ENCODE results near the gene TNFRSF8. TPM values are rescaled to one million over a fixed set of nuclear protein-coding genes. Genes with fewer than 3 reads are reported as not detected.

Gene TNFRSF8
- total and polyA plus RNA-seq, 2 of the 4 experiments (the other 2 are of a cell fraction) = under 0.01 to 0.31 TPM

DNA sequence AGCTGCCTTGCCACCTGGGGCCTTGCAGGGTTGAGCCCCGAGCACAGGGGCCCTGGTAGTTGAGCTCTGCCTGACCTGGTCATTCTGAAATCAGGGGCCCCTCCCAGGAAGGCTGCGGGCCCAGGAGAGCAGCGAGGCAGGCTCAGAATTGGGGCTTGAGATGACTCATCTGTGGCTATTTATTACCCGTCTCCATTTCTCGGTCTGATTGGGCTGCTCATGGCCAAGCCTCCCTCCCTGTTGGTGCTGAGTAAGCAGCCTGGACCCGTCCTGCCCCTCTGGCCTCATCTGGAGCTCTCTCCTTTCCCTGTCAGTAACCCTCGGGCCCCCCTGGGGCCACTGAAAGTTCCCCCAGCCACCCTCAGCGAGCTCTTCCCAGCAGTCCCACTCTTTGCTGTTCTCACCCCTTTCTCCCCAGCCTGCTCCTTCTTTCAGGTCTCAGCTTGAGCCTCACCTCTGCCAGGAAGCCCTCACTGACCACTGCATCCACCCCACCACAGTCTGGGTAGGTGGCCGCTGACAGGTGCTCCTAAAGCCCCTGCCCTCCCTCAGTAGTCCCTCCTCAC lies 11.0 kb upstream of the TNFRSF8 start:
- POLR2A ChIA-PET (ENCODE audit: unreplicated experiment) = interaction anchor here (0.6 kb wide), 1 partner anchor 122 kb away, joined by 5 read pairs; no protein-coding TSS in a partner anchor
- 20% methylated on average over 6 of the region's 9 CpGs; no CpG with 5 or more reads in 1 of the 2 experiments for WGBS, 2 experiments (ENCODE audit: extremely low coverage in 2 of 2, insufficient read length in 1 of 2)

More for the DNA sequence above, 11.0 kb upstream of the TNFRSF8 start:
- no TSS peak for BruUV-seq (replicated peaks)
- Histone ChIP-seq H3K56ac (ENCODE audit: extremely low read depth, insufficient read depth, low read length) (no peak overlapping the region), H4K91ac (ENCODE audit: insufficient read depth, low read depth, low read length) (no peak overlapping the region), H3K4ac (ENCODE audit: low read depth, low read length) (peak overlapping the region; percentile 39; the same call in 1 of the 2 replicates), H3K18ac (ENCODE audit: low read depth, low read length) (no peak overlapping the region; the same call in 1 of the 2 replicates), H4K5ac (ENCODE audit: low read depth, low read length) (no peak overlapping the region), H2BK5ac (ENCODE audit: low read depth, low read length, poor library complexity, severe bottlenecking) (no peak overlapping the region), H2BK120ac (ENCODE audit: low read depth, low read length) (no peak overlapping the region), H2BK15ac (ENCODE audit: low read depth, low read length) (no peak overlapping the region), H2BK20ac (ENCODE audit: low read depth, low read length) (no peak overlapping the region), H3K9me1 (ENCODE audit: insufficient read depth, low read length) (0 out of 2 replicates have a peak, but pooled peaks cover under 1% of the 10 kb centered on the region), H3K27me3 (ENCODE audit: control insufficient read depth, insufficient read depth, low read length) (peaks cover 12% of the 10 kb centered on the region), H3K79me1 (ENCODE audit: low read depth in 1 of 2, low read length in 2 of 2) (no peaks in the 10 kb centered on the region), H3K4me2 (ENCODE audit: low read depth, low read length) (peak overlapping the region; percentile 39; the same call in 1 of the 2 replicates), H3K9ac (ENCODE audit: low read depth, low read length) (no peak overlapping the region), H3K23ac (ENCODE audit: low read depth, low read length) (no peak overlapping the region), H3K36me3 (ENCODE audit: control insufficient read depth, insufficient read depth, low read length) (no peaks in the 10 kb centered on the region), H4K20me1 (ENCODE audit: insufficient read depth, low read length) (no peaks in the 10 kb centered on the region), H3K27ac (ENCODE audit: insufficient read depth, low read length) (no peak overlapping the region), H3K4me3 (ENCODE audit: insufficient read depth, low read depth, low read length) (no peak overlapping the region), H2AK5ac (ENCODE audit: low read depth, low read length) (no peak overlapping the region), H2AFZ (replicated peaks; ENCODE audit: low read length, poor library complexity) (peak overlapping the region; percentile 89), H3K14ac (replicated peaks; ENCODE audit: low read depth, low read length) (no peak overlapping the region), H2AK9ac (replicated peaks; ENCODE audit: low read depth, low read length, poor library complexity) (peak overlapping the region; percentile 8), H3K9me3 (ENCODE audit: control insufficient read depth, insufficient read depth, low read length) (no peaks in the 10 kb centered on the region), H4K8ac (ENCODE audit: low read depth in 2 of 2, low read length in 2 of 2) (0 out of 4 replicates have a peak overlapping the region, but pooled peaks of 1 of the 2 experiments have one; percentile 14), H3K4me1 (ENCODE audit: control insufficient read depth, insufficient read depth, low read length) (peaks cover 5% of the 10 kb centered on the region; the same call in 1 of the 2 replicates)
- dilution Hi-C loops (cut with HindIII; ENCODE audit: low sequenced_read_pairs, unreplicated experiment) = no loop called here
- TF ChIP-seq POLR2A (IDR thresholded peaks at IDR 0.05; ENCODE audit: low read depth, low read length) (no peak), RCOR1 (IDR thresholded peaks at IDR 0.05; ENCODE audit: insufficient replicate concordance, low read length) (no peak), RFX5 (IDR thresholded peaks at IDR 0.05; ENCODE audit: low read depth, low read length) (no peak), MXI1 (IDR thresholded peaks at IDR 0.05; ENCODE audit: borderline replicate concordance, low read depth, low read length) (no peak), BHLHE40 (IDR thresholded peaks at IDR 0.05; ENCODE audit: low read depth, low read length) (no peak), MAZ (IDR thresholded peaks at IDR 0.05; ENCODE audit: borderline replicate concordance, low read depth, low read length) (peak; percentile 68; the same call in 1 of the 2 replicates), MAFK (IDR thresholded peaks at IDR 0.05; ENCODE audit: low read depth, low read length) (peak; percentile 88), FOS (IDR thresholded peaks at IDR 0.05; ENCODE audit: low read depth, low read length) (peak; percentile 85)
- TF ChIP-seq, protein P1, sequence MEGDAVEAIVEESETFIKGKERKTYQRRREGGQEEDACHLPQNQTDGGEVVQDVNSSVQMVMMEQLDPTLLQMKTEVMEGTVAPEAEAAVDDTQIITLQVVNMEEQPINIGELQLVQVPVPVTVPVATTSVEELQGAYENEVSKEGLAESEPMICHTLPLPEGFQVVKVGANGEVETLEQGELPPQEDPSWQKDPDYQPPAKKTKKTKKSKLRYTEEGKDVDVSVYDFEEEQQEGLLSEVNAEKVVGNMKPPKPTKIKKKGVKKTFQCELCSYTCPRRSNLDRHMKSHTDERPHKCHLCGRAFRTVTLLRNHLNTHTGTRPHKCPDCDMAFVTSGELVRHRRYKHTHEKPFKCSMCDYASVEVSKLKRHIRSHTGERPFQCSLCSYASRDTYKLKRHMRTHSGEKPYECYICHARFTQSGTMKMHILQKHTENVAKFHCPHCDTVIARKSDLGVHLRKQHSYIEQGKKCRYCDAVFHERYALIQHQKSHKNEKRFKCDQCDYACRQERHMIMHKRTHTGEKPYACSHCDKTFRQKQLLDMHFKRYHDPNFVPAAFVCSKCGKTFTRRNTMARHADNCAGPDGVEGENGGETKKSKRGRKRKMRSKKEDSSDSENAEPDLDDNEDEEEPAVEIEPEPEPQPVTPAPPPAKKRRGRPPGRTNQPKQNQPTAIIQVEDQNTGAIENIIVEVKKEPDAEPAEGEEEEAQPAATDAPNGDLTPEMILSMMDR (conservative IDR thresholded peaks at IDR 0.05; ENCODE audit: low read depth, low read length) = no peak
- TF ChIP-seq, protein P2, sequence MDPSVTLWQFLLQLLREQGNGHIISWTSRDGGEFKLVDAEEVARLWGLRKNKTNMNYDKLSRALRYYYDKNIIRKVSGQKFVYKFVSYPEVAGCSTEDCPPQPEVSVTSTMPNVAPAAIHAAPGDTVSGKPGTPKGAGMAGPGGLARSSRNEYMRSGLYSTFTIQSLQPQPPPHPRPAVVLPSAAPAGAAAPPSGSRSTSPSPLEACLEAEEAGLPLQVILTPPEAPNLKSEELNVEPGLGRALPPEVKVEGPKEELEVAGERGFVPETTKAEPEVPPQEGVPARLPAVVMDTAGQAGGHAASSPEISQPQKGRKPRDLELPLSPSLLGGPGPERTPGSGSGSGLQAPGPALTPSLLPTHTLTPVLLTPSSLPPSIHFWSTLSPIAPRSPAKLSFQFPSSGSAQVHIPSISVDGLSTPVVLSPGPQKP (IDR thresholded peaks at IDR 0.05; ENCODE audit: borderline replicate concordance, low read depth, low read length) = no peak
- intact Hi-C loops (cut with micrococcal nuclease) = no loop called here
- peak; percentile 83 for DNase-seq
- in situ Hi-C loops (cut with MboI; ENCODE audit: low sequenced_read_pairs) = no loop called here
- CTCF ChIA-PET = interaction anchor here (1.1 kb wide), 1 partner anchor 27 kb away, joined by 4 read pairs; no protein-coding TSS in a partner anchor
- ATAC-seq (ENCODE audit: low read depth) = peak; percentile 99

All from IMR-90 (cell line).